ENCODE measurements around the gene EML4. TPM values are rescaled to one million over a fixed set of nuclear protein-coding genes. Genes with fewer than 3 reads are reported as not detected.
"Not testable (repeated sequence)": the region's sequence is repeated elsewhere in the genome, so short reads cannot be mapped to it uniquely, and the experiment has no call there.

Gene EML4
- total RNA-seq, 1 donor from 2014 or later = 56.7 TPM

DNA sequence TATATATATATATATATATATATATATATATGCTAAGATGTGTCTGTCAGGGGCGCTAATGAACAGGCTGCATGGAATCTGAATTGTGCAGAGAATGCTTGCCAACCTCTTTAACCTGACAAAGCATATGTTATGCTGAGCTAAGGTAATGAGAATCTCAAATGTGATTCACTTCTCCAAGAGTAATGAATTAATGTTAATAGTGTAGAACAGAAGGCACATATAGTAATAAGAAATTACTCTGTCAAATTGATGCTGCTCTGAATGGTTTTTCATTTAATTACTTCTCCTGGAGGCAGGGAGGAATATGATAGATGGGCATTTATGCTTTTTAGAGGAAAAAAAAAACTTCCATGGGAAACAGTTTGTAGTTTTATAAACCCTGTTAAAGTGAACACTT, 156.5 kb downstream of the EML4 start:
- Mint-ChIP-seq H3K36me3 (ENCODE audit: low read depth) (peaks cover 37% of the 10 kb centered on the region), H3K27me3 (ENCODE audit: insufficient read depth) (no peaks in the 10 kb centered on the region), H3K4me3 (no peak overlapping the region), H3K27ac (no peak overlapping the region), H3K9me3 (no peaks in the 10 kb centered on the region), H3K4me1 (ENCODE audit: low read depth) (peaks cover 21% of the 10 kb centered on the region)
- intact Hi-C loops (cut with micrococcal nuclease) = loop anchor here (5.0 to 10.0 kb wide), 2 partner anchors 38 to 461 kb away; no protein-coding TSS in a partner anchor
- DNase-seq (ENCODE audit: low spot score) = no peak

DNA sequence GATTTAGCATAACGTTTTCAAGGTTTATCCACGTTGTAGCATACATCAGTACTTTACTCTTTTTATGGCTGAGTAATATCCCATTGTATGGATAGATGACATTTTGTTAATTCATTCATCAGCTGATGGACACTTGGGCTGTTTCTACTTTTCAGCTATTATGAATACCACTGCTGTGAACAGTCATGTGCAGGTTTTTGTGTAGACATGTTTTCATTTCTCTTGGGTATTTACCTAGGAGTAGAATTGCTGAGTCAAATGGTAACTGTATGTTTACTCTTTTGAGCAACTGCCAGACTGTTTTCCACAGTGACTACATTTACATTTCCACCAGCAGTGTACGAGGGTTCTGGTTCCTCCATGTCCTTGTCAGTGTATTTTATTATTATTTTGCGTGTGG, 158.0 kb downstream of the EML4 start:
- Mint-ChIP-seq H3K4me1 (ENCODE audit: low read depth) (peaks cover 28% of the 10 kb centered on the region), H3K27me3 (ENCODE audit: insufficient read depth) (no peaks in the 10 kb centered on the region), H3K36me3 (ENCODE audit: low read depth) (peaks cover 42% of the 10 kb centered on the region), H3K27ac (peak overlapping the region; percentile 55), H3K4me3 (no peak overlapping the region), H3K9me3 (no peaks in the 10 kb centered on the region)
- DNase-seq (ENCODE audit: low spot score) = no peak
- intact Hi-C loops (cut with micrococcal nuclease) = loop anchor here (5.0 to 10.0 kb wide), 2 partner anchors 40 to 462 kb away; no protein-coding TSS in a partner anchor

DNA sequence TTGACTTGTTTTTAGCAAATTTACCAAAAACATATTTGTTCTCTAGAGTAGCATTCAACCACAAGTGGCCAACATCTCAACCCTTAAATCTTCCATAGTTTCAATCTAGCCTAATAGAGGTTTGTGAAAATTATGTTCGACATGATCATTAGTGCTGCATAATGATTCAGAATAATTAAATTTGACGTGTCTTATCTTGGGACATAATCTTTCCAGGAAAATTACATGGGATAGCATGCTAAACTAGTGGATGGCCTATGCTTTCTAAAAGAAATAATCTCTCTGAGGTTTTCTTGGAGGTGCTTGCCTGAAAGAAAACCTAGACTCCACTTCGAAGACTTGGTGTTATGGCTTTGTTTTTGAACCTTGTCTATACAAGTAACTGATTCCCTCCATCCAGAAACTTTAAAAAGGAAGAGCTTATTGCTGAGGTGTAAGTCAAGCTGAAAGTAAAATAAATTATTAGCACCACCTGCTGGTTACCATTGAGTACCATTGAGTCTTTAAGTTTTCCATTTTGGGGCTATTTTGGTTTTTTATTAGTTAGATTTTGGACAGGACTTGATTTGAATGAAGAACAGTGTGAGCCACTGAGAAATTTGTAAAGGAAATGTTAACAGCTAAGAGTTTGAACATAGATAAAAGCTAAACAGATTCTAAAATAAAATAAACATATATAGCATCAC, 159.1 kb downstream of the EML4 start:
- intact Hi-C loops (cut with micrococcal nuclease) = loop anchor here (1.0 to 10.0 kb wide), 3 partner anchors 41 to 463 kb away; no protein-coding TSS in a partner anchor
- DNase-seq (ENCODE audit: low spot score) = no peak
- Mint-ChIP-seq H3K4me3 (no peak overlapping the region), H3K36me3 (ENCODE audit: low read depth) (peaks cover 47% of the 10 kb centered on the region), H3K27me3 (ENCODE audit: insufficient read depth) (no peaks in the 10 kb centered on the region), H3K9me3 (no peaks in the 10 kb centered on the region), H3K4me1 (ENCODE audit: low read depth) (peaks cover 28% of the 10 kb centered on the region), H3K27ac (peak overlapping the region; percentile 40)

DNA sequence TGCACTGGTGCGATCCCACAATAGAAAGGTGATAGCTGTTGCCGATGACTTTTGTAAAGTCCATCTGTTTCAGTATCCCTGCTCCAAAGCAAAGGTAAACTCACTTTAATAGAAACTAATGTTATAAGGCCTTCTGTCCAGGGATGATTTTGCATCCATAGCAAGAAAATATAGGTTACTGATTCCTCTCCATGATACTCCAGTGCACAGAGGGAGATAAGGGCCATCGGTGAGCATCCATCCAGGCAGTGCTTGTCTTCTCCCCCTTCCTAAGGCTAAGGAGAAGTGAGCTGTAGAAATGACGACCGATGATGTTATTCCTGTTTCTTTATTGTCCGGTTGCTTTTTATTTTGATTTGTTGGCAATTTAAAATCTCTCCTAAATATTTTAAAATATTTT, 159.8 kb downstream of the EML4 start:
- Mint-ChIP-seq H3K4me1 (ENCODE audit: low read depth) (peaks cover 28% of the 10 kb centered on the region), H3K36me3 (ENCODE audit: low read depth) (peaks cover 51% of the 10 kb centered on the region), H3K27me3 (ENCODE audit: insufficient read depth) (no peaks in the 10 kb centered on the region), H3K9me3 (no peaks in the 10 kb centered on the region), H3K27ac (no peak overlapping the region), H3K4me3 (no peak overlapping the region)
- intact Hi-C loops (cut with micrococcal nuclease) = loop anchor here (1.0 to 10.0 kb wide), 3 partner anchors 42 to 464 kb away; no protein-coding TSS in a partner anchor
- no peak for DNase-seq (ENCODE audit: low spot score)

DNA sequence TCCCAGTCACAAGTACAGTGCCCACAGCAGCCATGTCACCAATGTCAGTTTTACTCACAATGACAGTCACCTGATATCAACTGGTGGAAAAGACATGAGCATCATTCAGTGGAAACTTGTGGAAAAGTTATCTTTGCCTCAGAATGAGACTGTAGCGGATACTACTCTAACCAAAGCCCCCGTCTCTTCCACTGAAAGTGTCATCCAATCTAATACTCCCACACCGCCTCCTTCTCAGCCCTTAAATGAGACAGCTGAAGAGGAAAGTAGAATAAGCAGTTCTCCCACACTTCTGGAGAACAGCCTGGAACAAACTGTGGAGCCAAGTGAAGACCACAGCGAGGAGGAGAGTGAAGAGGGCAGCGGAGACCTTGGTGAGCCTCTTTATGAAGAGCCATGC, 160.6 kb downstream of the EML4 start:
- peaks cover 51% of the 10 kb centered on the region for H3K36me3 Mint-ChIP-seq (ENCODE audit: low read depth)
- no peaks in the 10 kb centered on the region for H3K27me3 Mint-ChIP-seq (ENCODE audit: insufficient read depth)
- intact Hi-C loops (cut with micrococcal nuclease) = loop anchor here (2.0 to 10.0 kb wide), 3 partner anchors 31 to 465 kb away; partner anchors contain the start of gene COX7A2L
- peaks cover 28% of the 10 kb centered on the region for H3K4me1 Mint-ChIP-seq (ENCODE audit: low read depth)
- peak overlapping the region; percentile 24 for H3K27ac Mint-ChIP-seq
- no peak overlapping the region for H3K4me3 Mint-ChIP-seq
- H3K9me3 Mint-ChIP-seq = no peaks in the 10 kb centered on the region
- no peak for DNase-seq (ENCODE audit: low spot score)

DNA sequence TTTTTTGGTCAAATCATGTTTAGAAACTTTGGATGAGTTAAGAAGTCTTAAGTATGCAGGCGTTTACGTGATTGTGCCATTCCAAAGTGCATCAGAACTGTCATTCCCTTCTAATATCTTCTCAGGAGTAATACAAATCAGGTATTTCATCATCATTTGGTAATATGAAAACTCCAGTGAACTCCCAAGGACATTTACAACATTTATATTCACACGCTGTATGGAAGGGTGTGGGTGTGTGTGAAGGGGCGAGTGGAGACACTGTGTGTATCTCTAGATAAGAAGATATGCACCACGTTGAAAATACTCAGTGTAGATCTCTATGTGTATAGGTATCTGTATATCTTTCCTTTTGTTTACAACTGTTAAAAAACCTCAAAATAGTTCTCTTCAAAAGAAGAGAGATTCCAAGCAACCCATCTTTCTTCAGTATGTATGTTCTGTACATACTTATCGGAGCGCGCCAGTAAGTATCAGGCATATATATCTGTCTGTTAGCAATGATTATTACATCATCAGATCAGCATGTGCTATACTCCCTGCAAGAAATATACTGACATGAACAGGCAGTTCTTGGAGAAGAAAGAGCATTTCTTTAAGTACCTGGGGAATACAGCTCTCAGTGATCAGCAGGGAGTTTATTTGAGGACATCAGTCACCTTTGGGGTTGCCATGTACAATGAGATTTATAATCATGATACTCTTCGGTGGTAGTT, 162.6 kb downstream of the EML4 start:
- Mint-ChIP-seq H3K4me1 (ENCODE audit: low read depth) (peaks cover 18% of the 10 kb centered on the region), H3K4me3 (no peak overlapping the region), H3K27ac (no peak overlapping the region), H3K9me3 (no peaks in the 10 kb centered on the region), H3K36me3 (ENCODE audit: low read depth) (peaks cover 59% of the 10 kb centered on the region), H3K27me3 (ENCODE audit: insufficient read depth) (no peaks in the 10 kb centered on the region)
- intact Hi-C loops (cut with micrococcal nuclease) = loop anchor here (2.0 kb wide), 1 partner anchor 29 kb away; the partner anchor contains the start of gene COX7A2L
- DNase-seq (ENCODE audit: low spot score) = no peak

DNA sequence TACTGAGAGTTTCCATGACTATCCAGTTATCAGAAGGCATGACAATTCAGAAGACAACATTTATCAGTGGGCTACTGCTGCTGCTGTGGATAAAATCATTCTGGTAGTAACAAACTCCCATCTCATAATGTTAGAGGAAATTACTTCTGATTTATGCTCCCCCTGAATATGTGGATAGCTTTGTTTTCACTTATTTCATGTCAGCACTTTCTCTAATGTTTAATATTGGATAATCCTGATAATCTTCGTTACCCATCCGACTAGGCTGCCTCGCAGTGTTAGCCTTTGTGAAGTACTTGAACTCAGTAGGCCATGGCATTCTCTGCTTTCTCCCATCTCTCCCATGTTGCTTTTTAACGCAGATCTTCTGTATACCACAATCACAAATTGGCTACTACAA, 163.4 kb downstream of the EML4 start:
- no peak for DNase-seq (ENCODE audit: low spot score)
- H3K4me3 Mint-ChIP-seq = no peak overlapping the region
- peaks cover 9% of the 10 kb centered on the region for H3K4me1 Mint-ChIP-seq (ENCODE audit: low read depth)
- intact Hi-C loops (cut with micrococcal nuclease) = no loop called here
- peaks cover 58% of the 10 kb centered on the region for H3K36me3 Mint-ChIP-seq (ENCODE audit: low read depth)
- no peaks in the 10 kb centered on the region for H3K9me3 Mint-ChIP-seq
- H3K27ac Mint-ChIP-seq = no peak overlapping the region
- no peaks in the 10 kb centered on the region for H3K27me3 Mint-ChIP-seq (ENCODE audit: insufficient read depth)

DNA sequence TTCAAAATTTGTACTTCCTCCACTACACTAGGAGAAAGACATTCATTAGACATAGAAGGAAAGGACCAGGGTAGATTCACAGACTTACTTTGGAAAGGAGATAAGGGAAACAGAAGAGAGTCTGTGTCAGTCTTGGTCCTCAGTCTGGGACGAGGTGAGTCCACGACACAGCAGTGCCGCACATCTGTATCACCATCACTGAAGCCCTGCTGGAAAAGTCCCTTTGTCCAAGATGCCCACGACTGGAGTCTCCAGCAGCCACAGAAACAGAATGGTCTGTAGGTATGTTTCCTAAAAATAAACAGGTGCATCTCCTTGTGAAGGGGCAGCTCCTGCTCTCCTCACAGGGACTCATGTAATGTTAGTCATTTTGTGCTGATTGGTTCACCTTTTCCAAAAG, 164.4 kb downstream of the EML4 start:
- intact Hi-C loops (cut with micrococcal nuclease) = no loop called here
- DNase-seq (ENCODE audit: low spot score) = no peak
- Mint-ChIP-seq H3K4me1 (ENCODE audit: low read depth) (peaks cover 7% of the 10 kb centered on the region), H3K9me3 (no peaks in the 10 kb centered on the region), H3K27me3 (ENCODE audit: insufficient read depth) (no peaks in the 10 kb centered on the region), H3K36me3 (ENCODE audit: low read depth) (peaks cover 57% of the 10 kb centered on the region), H3K4me3 (no peak overlapping the region), H3K27ac (peak overlapping the region; percentile 40)

DNA sequence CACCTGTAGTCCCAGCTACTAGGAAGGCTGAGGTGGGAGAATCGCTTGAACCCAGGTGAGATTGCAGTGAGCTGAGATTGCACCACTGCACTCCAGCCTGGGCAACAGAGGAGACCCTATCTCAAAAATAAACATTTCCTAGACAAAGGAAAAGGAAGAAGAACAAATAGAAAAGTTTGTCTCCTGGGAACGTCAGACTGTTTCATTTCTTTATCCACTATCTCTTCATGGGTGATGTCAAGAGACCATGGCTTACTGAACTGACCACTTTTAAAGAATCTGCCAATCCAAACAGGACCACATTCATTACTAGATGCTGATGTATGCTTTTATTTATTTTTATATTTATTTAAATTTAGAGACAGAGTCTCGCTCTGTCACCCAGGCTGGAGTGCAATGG, 165.1 kb downstream of the EML4 start:
- Mint-ChIP-seq H3K27ac (no peak overlapping the region), H3K9me3 (no peaks in the 10 kb centered on the region), H3K4me3 (no peak overlapping the region), H3K27me3 (ENCODE audit: insufficient read depth) (no peaks in the 10 kb centered on the region), H3K36me3 (ENCODE audit: low read depth) (peaks cover 57% of the 10 kb centered on the region), H3K4me1 (ENCODE audit: low read depth) (peaks cover 7% of the 10 kb centered on the region)
- DNase-seq (ENCODE audit: low spot score) = no peak
- intact Hi-C loops (cut with micrococcal nuclease) = no loop called here

DNA sequence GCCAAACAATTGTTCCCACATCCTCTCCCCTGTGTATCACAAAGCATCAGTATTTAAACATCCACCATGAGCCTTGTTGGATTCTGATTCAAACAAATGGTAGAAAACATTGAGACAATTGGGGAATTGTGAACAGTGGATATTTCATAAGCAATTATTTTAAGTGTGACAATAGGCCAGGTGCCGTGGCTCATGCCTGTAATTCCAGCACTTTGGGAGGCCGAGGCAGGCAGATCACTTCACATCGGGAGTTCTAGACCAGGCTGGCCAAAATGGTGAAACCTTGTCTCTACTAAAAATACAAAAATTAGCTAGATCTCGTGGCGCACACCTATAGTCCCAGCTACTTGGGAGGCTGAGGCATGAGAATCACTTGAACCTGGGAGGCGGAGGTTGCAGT, 165.7 kb downstream of the EML4 start:
- H3K4me1 Mint-ChIP-seq (ENCODE audit: low read depth) = peaks cover 11% of the 10 kb centered on the region
- intact Hi-C loops (cut with micrococcal nuclease); H3K27ac Mint-ChIP-seq; DNase-seq (ENCODE audit: low spot score); H3K27me3 Mint-ChIP-seq (ENCODE audit: insufficient read depth); H3K4me3 Mint-ChIP-seq; H3K9me3 Mint-ChIP-seq: not testable (repeated sequence)
- peaks cover 53% of the 10 kb centered on the region for H3K36me3 Mint-ChIP-seq (ENCODE audit: low read depth)

DNA sequence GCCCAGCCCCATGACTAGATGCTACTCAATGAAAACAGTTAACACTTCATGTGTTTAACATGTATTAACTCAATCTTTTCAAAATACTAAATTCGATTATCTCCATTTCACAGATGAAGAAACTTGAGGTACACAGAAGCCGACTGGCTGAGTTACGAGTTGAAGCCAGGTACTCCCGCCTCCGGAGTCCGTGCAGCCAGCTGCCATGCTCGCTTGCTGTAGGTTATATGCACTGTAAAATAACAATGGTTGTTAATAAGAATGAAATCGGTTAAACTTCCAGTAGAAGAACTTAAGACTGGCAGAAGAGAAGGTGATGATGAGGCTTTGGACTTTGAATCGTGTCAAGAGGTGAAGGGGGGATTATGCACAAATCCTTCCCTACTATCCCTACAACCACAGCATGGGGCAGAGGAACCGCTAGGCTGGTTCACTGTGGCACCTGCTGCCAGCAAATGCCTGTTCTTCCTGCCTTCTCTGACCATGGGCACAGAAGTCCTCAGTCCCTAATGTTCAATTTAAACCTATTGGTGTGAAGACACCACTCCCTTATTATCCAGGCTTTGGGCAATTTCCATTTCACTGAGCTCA, 166.5 kb downstream of the EML4 start:
- peaks cover 18% of the 10 kb centered on the region for H3K4me1 Mint-ChIP-seq (ENCODE audit: low read depth)
- intact Hi-C loops (cut with micrococcal nuclease) = no loop called here
- H3K4me3 Mint-ChIP-seq = no peak overlapping the region
- H3K9me3 Mint-ChIP-seq = no peaks in the 10 kb centered on the region
- no peaks in the 10 kb centered on the region for H3K27me3 Mint-ChIP-seq (ENCODE audit: insufficient read depth)
- H3K36me3 Mint-ChIP-seq (ENCODE audit: low read depth) = peaks cover 50% of the 10 kb centered on the region
- H3K27ac Mint-ChIP-seq = no peak overlapping the region
- DNase-seq (ENCODE audit: low spot score) = no peak

DNA sequence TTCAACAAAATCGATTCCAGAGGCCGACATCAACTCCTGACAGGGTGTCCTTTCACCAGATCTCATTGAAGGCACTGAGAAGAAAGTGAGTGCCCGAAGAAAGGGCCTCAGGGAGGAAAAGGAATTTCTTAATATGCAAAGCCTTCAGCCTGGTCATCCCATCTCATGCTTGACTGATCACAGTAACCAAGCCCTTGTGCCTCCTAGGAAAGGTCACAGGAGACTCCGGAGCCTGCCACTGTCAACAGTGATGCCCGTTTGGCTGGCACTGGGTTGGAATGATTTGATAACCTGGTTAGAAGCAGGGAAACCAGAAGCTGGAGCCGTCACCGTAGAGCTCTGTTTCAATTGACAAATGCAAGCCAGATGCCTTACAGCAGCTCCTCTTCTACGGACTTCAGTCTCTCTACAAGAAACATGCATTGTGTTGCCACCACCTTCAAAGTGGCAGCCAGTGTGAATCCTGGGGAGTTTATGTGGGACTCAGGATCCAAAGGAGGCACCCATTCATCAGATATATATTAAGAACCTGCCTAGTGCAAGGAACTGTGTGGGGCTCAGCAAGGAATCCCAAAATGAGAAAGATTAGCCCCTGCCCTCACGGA, 167.3 kb downstream of the EML4 start:
- intact Hi-C loops (cut with micrococcal nuclease) = no loop called here

More for the DNA sequence above, 167.3 kb downstream of the EML4 start:
- Mint-ChIP-seq H3K4me3 (no peak overlapping the region), H3K4me1 (ENCODE audit: low read depth) (peaks cover 23% of the 10 kb centered on the region), H3K27me3 (ENCODE audit: insufficient read depth) (no peaks in the 10 kb centered on the region), H3K36me3 (ENCODE audit: low read depth) (peaks cover 53% of the 10 kb centered on the region), H3K27ac (no peak overlapping the region), H3K9me3 (no peaks in the 10 kb centered on the region)
- DNase-seq (ENCODE audit: low spot score) = no peak
